Thyroid gland (tissue), 4 donors: ENCODE data around the gene NKAIN4. TPM values are rescaled to one million over a fixed set of nuclear protein-coding genes. Genes with fewer than 3 reads are reported as not detected.

Source experiments
- DNase-seq, 2 donors: peaks; one replicate each; pipeline ENCODE4 v3.0.0-alpha.2; 2019
- H3K27ac ChIP-seq, 3 donors: fragments of 200-600 bp; sonication (generic); 1 replicate in 2 of 3; 2 replicates in 1 of 3; pipeline ENCODE4 v1.5.1; 2016 to 2019; ENCODE audit warnings: mild to moderate bottlenecking in 1 of 3, moderate library complexity in 1 of 3
- H3K27me3 ChIP-seq: fragments of 200-600 bp; sonication (generic); one replicate; pipeline ENCODE4 v1.5.1; 2019
- H3K36me3 ChIP-seq, 2 donors: fragments of 200-600 bp; sonication (generic); one replicate each; pipeline ENCODE4 v1.5.1; 2016 to 2019
- H3K4me1 ChIP-seq, 2 donors: fragments of 200-600 bp; sonication (generic); one replicate each; pipeline ENCODE4 v1.5.1; 2017 to 2019
- H3K4me3 ChIP-seq, 3 donors: fragments of 200-600 bp; sonication (generic); replicated peaks in 1 of 3; 1 replicate in 2 of 3; 2 replicates in 1 of 3; pipeline ENCODE4 v1.5.1; 2016; ENCODE audit warnings: mild to moderate bottlenecking in 1 of 3
- H3K9me3 ChIP-seq: fragments of 200-600 bp; sonication (generic); one replicate; pipeline ENCODE4 v1.5.1; 2017
- CTCF ChIP-seq, 6 experiments: fragments of 200-600 bp in 3 of 6; fragments of 450-650 bp in 3 of 6; sonication (generic) in 3 of 6; IDR thresholded peaks; one replicate each; pipeline ENCODE4 v1.5.1; 2016 to 2019; ENCODE audit warnings: antibody characterized with exemption in 6 of 6, mild to moderate bottlenecking in 2 of 6, inconsistent platforms in 1 of 6, moderate library complexity in 1 of 6
- POLR2A ChIP-seq, 2 donors: fragments of 450-650 bp; IDR thresholded peaks; one replicate each; pipeline ENCODE4 v1.6.1; 2017; ENCODE audit warnings: antibody characterized with exemption in 2 of 2, mild to moderate bottlenecking in 2 of 2, moderate library complexity in 1 of 2
- WGBS, 2 donors: methylation state at CpG; one replicate each; pipeline ENCODE4 v1.1.5; 2017; 5-methylcytosine and 5-hydroxymethylcytosine counted together
- intact Hi-C: fragments of 100-400 bp; cut with DNase I; formaldehyde crosslinking; loops from one replicate; pipeline ENCODE4 v1.15.1; 2023
- total RNA-seq, 4 donors: library from RNA; depleted of rRNA; stranded (reverse); fragments of >200 nt; gene quantifications; one replicate each; pipeline ENCODE4 v1.2.3, GENCODE V29; 2016

Gene NKAIN4
- total RNA-seq, 4 donors from 2014 or later = 0.45 to 5.5 (median 0.67) TPM; not detected in 1

GRCh38 chr20:63273635-63274380 is 19.5 kb upstream of the NKAIN4 start:
- Histone ChIP-seq H3K36me3 (peaks cover 21 to 24% of the 10 kb centered on the region in 2 donors), H3K4me1 (peaks cover 16 to 26% of the 10 kb centered on the region in 2 donors), H3K9me3 (no peaks in the 10 kb centered on the region), H3K27me3 (no peaks in the 10 kb centered on the region), H3K4me3 (peak overlapping the region in 2 of 3 donors; percentile 86 to 94), H3K27ac (no peak overlapping the region)
- no peak for DNase-seq
- intact Hi-C loops = no loop called here
- 32% methylated on average over 20 of the region's 20 CpGs for WGBS, 2 donors
- TF ChIP-seq CTCF (IDR thresholded peaks at IDR 0.05) (no peak), POLR2A (IDR thresholded peaks at IDR 0.05) (no peak)

DNA sequence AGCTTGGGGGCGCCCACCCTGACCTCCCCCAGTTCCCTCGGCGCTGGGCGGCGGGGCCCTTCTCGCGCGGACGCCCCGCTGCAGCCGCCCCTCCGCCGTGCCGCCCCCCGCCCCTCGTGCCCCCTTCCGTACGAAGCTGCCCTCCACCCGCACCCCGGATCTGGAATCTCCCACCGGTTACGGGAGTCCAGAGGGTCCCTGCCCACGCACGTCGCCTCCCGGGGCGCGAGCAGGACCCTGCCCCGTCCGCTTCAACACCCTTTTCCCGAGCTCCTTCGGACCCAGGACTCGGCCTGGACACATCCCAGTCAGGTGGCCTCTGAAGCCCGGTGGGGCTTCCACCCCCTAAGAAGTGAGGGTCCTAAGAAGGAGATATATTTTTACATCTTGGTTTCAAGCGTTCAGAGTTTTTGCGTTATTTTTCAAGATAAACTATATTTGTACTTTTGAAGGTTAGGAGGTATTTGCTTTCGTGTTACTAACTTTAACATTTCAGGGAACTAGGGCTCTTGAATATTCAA is 18.9 kb upstream of the NKAIN4 start:
- intact Hi-C loops = no loop called here
- Histone ChIP-seq H3K4me1 (peaks cover 16 to 33% of the 10 kb centered on the region in 2 donors), H3K4me3 (peak overlapping the region; percentile 86 to 94 (median 86)), H3K27me3 (no peaks in the 10 kb centered on the region), H3K9me3 (no peaks in the 10 kb centered on the region), H3K36me3 (peaks cover 17 to 18% of the 10 kb centered on the region in 2 donors), H3K27ac (peak overlapping the region in 2 of 3 donors; percentile 43 to 62)
- no peak for TF ChIP-seq CTCF (IDR thresholded peaks at IDR 0.05)
- no peak for TF ChIP-seq POLR2A (IDR thresholded peaks at IDR 0.05)
- no peak for DNase-seq
- WGBS, 2 donors = 1 to 2% methylated on average over 10 to 19 of the region's 37 CpGs

DNA sequence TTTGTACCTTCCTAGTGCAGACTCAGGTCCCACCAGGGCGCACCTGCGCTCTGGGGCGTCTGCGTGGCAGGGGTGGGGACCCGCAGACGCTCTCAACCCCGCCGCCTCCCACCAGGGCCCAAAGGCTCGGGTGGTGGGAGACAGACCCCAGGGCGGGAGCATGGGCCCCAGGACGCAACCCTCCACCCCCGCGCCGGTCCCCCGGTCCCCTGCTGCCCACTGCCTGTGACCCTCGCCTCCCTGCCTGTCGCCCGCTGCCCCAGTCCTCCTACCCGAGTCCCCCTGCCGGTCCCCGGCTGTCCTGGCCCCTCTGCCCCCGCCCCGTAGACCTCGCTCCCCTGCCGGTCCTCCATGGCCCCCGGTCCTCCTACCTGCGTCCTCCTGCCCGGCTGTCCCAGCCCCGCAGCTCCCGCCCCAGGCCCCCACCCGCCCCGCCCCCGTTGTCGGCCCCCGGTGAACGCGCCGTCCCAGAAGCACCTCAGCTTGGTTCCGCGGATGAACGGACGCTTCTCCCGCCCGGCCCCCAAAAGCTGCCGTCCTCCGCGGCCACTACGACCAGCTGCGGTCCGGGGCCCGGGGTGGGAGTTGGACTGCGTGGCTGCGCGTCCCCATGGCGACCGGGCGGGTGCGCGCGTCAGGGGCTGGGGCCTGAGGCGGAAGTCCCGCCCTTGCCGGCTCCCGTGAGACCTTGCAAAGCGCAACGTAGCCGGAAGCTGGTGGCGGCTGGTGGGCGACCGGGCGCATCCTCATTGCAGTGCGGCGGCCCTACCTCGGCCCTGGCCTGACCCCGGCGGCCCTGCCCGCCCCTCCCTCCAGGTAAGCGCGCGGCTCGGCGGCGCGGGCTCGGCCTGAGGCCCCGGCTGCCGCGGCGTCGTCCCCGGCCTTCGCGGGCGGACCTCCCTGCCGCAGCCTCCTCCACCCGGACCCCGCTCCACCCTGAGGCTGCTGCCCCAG is 18.1 kb upstream of the NKAIN4 start, which contains the start of gene ARFGAP1:
Gene ARFGAP1, plus strand, starts transcription at position 709 of the 954 bp plus-strand sequence. CDS start 2,768 bp downstream, outside the sequence.
- H3K27me3 ChIP-seq = no peaks in the 10 kb centered on the region
- DNase-seq = peak; percentile 94
- WGBS, 2 donors = 2% methylated on average over 17 to 29 of the region's 97 CpGs
- peaks cover 16 to 40% of the 10 kb centered on the region in 2 donors for H3K4me1 ChIP-seq
- H3K27ac ChIP-seq = peak within 1 kb of the TSS in 2 of 3 donors; percentile 43 to 62
- no peaks in the 10 kb centered on the region for H3K9me3 ChIP-seq
- TF ChIP-seq POLR2A (IDR thresholded peaks at IDR 0.05) = peak in 1 of 2 donors; percentile 79
- TF ChIP-seq CTCF (IDR thresholded peaks at IDR 0.05) = no peak
- peaks cover 12 to 13% of the 10 kb centered on the region in 2 donors for H3K36me3 ChIP-seq
- H3K4me3 ChIP-seq = peak within 1 kb of the TSS; percentile 86 to 94 (median 86)
- intact Hi-C loops = no loop called here

DNA sequence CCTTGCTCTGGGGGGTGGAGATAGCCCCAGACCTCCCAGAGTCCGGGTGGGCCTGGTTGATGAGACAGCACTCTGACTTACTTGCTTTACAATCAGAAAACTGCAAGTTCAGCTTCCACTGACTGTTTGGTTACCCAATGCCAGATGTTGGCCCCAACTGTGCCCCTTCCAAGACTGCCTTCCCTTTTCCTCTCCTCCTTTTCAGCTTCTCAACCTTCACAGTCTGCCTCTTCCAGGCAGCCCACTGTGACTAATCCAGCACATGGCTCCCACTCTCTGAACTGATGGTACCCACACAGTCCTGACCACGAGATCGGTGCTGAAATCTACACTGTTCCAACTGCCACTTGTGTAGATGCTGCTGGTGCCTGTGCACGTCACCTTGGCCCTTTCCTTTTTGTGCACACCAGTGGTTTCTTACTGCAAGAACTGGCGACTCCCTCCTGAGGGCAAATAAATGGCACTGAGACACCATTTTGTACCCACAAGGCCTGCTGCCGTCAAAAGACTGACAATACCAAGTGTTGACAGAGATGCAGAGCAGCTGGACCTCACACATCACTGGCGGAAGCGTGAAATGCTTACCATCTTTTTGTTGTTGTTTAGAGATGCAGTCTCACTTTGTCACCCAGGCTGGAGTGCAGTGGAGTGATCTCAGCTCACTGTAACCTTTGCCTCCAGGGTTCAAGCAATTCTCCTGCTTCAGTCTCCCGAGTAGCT is 16.5 kb upstream of the NKAIN4 start:
- Histone ChIP-seq H3K4me3 (no peak overlapping the region), H3K27ac (no peak overlapping the region), H3K27me3 (no peaks in the 10 kb centered on the region), H3K9me3 (no peaks in the 10 kb centered on the region), H3K36me3 (peaks cover 0 to 2% of the 10 kb centered on the region in 2 donors), H3K4me1 (peaks cover 16 to 40% of the 10 kb centered on the region in 2 donors)
- no peak for DNase-seq
- WGBS, 2 donors = 92 to 95% methylated on average over 9 of the region's 9 CpGs
- intact Hi-C loops = no loop called here
- TF ChIP-seq POLR2A (IDR thresholded peaks at IDR 0.05) (no peak), CTCF (IDR thresholded peaks at IDR 0.05) (no peak)
